ENCODE measurements around the gene TAF11L3.
"Not testable (repeated sequence)": the region's sequence is repeated elsewhere in the genome, so short reads cannot be mapped to it uniquely, and the experiment has no call there.

TAF11L3 gene

GRCh38 chr5:17518067-17518466, at the start of gene TAF11L3:
TAF11L3 (plus strand) TSS chr5:17518367.
- not testable (repeated sequence) for DNase-seq

- no peak for DNase-seq
Observed at GRCh38 chr5:17470064-17470463, 48.1 kb upstream of the TAF11L3 start.

DNA sequence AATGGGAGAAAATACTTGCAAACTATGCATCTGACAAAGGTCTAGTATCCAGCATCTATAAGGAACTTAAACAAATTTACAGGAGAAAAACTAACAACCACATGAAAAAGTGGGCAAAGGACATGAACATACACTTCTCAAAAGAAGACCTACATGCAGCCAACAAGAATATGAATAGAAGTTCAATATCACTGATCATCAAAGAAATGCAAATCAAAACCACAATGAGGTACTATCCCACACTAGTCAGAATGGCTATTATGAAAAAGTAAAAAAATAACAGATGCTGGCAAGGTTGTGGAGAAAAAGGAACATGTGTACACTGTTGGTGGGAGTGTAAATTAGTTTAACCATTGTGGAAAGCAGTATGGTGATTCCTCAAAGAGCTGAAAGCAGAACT, 43.1 kb upstream of the TAF11L3 start:
- DNase-seq = not testable (repeated sequence)

GRCh38 chr5:17477043-17477442, 41.1 kb upstream of the TAF11L3 start:
- DNase-seq = no peak

DNA sequence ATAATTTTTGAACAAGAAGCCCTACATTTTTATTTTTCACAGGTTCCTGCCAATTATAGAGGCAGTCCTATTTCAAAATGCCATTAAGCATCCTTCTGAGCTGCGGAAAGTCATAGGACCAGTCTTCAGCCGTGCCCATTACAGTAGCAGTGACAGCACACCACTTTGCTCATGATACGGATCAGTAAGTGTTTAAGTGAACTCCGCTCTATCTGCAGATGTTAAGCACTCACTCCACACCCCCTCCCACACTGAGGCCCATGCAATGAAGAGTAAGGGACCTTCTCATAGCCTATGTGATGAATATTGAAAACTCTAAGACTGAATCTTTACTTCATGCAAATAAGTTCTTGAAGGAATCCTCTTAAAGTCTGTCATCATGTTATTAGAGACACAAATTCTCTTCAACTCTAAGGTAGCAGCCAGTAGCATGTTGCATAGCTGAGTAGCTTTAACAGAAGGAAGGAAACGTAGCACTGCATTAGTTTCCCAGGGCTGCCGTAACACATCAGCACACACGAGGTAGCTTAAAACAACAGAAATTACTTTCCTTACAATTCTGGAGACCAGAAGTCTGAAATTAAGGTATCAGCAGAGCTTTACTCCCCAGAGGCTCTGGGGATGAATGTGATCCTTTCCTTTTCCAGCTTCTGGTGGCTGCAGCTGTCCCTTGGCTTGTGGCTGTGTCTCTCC, 40.4 kb upstream of the TAF11L3 start:
- DNase-seq = no peak

DNA sequence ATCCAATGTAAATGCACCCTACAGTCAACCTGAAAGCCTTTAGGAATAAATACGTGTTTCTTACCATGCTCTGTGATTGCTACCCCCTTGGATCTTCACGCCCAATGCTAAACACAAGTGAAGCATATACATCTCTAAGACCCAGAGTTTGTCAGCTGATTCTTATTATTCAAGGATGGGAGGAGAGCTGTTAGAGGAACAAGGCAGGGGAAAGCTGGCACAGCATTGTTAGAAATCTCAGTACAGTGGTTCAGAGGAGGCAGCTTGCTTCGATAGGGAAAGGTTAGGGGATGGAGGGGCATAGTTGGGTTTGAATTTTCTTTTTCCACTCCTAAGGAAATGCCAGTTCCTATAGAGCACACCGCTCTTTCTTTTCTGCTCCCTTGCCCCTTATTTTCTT, 36.8 kb upstream of the TAF11L3 start:
- no peak for DNase-seq

DNA sequence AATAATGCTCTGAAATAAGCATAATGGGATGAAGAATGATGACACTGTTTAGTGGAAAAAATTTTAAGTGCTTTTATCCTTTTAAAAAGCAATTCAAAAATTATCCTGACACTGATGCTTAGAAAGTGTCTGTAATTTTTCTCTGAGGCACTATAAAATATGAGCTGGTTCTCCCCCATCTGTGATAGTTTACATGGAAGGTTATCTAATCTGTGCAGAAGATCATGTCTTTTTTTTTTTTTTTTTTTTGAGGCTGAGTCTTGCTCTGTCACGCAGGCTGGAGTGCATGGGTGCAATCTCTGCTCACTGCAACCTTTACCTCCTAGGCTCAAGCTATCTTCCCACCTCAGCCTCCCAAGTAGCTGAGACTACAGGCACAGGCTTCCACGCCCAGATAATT, 35.4 kb upstream of the TAF11L3 start:
- DNase-seq = peak; percentile 24

DNA sequence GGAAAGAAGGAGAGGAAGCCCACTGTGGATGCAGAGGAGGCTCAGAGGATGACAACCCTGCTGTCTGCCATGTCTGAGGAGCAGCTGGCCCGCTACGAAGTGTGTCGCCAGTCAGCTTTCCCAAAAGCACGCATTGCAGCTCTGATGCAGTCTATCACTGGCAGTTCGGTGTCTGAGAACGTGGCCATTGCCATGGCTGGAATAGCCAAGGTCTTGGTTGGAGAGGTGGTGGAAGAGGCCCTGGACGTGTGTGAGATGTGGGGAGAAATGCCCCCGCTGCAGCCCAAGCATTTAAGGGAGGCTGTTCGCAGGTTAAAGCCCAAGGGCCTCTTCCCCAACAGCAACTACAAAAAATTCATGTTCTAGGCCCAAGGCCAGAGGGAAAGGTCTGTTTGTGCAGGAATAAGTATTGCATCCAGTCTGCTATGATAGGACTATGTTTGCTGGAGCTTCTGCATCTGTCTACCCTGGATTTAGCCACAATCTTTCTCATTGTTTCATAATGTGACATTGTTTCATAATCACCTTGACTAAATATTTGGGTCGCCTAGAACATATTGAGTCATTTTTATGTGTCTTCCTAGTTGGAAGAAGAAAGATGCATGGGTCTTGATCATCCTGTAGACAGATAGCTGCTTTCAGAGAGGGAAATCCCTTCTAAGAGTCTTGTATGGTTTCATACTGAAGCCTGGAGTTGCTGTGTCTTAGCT, 31.5 kb upstream of the TAF11L3 start:
- not testable (repeated sequence) for DNase-seq

GRCh38 chr5:17487174-17487512, 31.0 kb upstream of the TAF11L3 start:
- no peak for DNase-seq

DNA sequence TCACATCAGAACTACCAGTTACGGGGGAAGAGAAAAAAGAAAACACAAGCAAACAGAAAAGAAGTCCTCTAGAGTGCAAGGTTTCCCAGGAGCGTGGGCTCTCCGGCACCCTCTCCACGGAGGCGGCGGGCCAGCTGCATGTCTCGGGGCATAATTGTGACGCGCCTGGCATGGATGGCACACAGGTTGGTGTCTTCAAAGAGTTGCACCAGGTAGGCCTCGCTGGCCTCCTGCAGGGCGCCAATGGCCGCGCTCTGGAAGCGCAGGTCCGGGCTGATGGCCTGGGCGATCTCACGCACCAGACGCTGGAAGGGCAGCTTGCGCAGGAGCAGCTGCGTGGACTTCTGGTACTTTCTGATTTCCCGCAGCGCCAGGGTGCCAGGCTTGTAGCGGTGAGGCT, 26.9 kb upstream of the TAF11L3 start:
- DNase-seq = not testable (repeated sequence)

- no peak for DNase-seq
Observed at GRCh38 chr5:17492770-17493169, 25.4 kb upstream of the TAF11L3 start.

GRCh38 chr5:17497446-17497845, 20.7 kb upstream of the TAF11L3 start:
- no peak for DNase-seq

DNA sequence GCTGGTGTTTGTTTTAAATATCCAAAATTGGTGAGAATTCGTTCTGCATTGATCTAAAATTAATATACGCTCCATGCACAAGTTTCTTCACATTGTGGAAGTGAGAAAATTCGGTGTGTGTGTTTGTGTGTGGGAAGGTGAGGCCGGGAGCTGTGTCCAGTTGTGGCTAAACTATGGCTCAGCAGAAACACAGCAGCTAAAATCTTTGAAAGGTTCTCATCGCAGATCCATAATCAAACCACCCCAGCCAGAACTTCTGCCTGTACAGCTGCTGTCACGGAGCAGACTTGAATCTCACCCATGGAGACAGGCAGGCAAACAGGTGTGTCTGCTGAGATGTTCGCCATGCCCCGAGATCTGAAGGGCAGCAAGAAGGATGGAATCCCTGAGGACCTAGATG, 20.2 kb upstream of the TAF11L3 start, which contains the start of gene TAF11L2:
Gene TAF11L2 (plus strand): TSS at position 301 of the 400 bp plus-strand sequence.
- DNase-seq = not testable (repeated sequence)

DNA sequence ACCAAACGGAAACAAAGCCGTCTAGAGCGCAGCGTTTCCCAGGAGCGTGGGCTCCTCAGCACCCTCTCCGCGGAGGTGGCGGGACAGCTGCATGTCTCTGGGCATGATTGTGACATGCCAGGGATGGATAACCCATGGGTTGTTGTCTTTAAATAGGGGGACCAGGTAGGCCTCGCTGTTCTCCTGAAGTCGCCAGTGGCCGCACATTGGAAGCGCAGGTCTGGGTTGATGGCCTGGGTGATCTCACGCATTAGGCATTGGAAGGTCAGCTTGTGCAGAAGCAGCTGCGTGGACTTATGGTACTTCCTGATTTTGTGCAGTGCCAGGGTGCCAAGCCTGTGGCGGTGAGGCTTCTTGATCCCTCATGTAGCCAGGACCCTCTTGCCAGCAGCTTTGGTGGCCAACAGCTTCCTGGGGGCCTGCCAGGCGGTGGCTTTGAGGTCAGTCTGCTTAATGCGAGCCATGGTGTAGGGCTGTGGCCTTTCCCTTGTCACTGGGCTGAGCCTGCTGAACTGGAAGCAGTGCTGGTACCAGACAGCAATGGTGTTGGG, 6.3 kb upstream of the TAF11L3 start:
- DNase-seq = no peak

GRCh38 chr5:17517526-17517925, 641 bp upstream of the TAF11L3 start:
- DNase-seq = not testable (repeated sequence)

DNA sequence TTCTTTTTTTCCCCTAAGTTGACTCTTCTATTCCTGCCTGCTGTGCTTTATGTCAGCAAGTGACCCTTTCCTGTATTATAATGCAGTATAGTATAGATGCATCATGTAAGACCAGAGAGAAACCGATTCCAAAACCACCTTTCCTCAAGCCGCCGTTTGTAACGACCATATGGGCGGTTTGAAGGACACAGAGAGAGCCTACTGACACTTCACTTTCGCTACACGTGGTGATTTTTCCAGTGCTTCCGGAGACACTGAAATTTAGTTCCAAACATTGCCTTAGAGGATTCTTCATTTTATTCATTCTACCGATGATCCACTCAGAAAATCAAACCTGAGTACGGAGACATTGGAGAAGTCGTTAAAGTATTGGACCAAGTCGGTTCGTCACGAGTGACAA, 1.3 kb downstream of the TAF11L3 start:
- DNase-seq = not testable (repeated sequence)

DNA sequence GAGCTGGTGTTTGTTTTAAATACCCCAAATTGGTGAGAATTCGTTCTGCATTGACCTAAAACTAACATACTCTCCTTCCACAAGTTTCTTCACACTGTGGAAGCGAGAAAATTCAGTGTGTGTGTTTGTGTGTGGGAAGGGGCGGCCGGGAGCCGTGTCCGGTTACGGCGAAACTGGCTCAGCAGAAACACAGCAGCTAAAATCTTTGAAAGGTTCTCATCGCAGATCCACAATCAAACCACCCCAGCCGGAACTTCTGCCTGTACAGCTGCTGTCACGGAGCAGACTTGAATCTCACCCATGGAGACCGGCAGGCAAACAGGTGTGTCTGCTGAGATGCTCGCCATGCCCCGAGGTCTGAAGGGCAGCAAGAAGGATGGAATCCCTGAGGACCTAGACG, 3.3 kb downstream of the TAF11L3 start, which contains the start of gene TAF11L4:
Gene TAF11L4 (plus strand): TSS at position 301 of the 400 bp plus-strand sequence.
- DNase-seq = not testable (repeated sequence)

DNA sequence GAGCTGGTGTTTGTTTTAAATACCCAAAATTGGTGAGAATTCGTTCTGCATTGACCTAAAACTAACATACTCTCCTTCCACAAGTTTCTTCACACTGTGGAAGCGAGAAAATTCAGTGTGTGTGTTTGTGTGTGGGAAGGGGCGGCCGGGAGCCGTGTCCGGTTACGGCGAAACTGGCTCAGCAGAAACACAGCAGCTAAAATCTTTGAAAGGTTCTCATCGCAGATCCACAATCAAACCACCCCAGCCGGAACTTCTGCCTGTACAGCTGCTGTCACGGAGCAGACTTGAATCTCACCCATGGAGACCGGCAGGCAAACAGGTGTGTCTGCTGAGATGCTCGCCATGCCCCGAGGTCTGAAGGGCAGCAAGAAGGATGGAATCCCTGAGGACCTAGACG, 6.8 kb downstream of the TAF11L3 start, which contains the start of gene TAF11L5:
Gene TAF11L5 (plus strand): TSS at position 301 of the 400 bp plus-strand sequence.
- not testable (repeated sequence) for DNase-seq

DNA sequence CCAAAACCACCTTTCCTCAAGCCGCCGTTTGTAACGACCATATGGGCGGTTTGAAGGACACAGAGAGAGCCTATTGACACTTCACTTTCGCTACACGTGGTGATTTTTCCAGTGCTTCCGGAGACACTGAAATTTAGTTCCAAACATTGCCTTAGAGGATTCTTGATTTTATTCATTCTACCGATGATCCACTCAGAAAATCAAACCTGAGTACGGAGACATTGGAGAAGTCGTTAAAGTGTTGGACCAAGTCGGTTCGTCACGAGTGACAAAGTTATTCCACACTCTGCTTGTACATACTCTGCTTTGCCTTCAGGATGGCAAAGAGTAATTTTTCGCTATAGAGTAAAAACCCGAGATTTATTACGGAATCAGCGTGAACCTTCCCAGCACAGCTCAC, 8.3 kb downstream of the TAF11L3 start:
- peak; percentile 4 for DNase-seq

- DNase-seq = not testable (repeated sequence)
Observed at GRCh38 chr5:17528369-17528768, 10.2 kb downstream of the TAF11L3 start, which contains the start of gene TAF11L6. TAF11L6 (plus strand) TSS chr5:17528669.

All from hematopoietic multipotent progenitor cell treated with erythropoietin and hydrocortisone succinate and interleukin-3 and kit ligand, for 4 days (in vitro differentiated cells).